TTC549 (cell line): ENCODE data around the gene ERMARD.

Experiments used
- FAIRE-seq: peaks from 2 replicates; lab custom pipeline; 2012; peaks lifted over from hg19 to GRCh38; lab: Jason Lieb, UNC

Gene ERMARD

DNA sequence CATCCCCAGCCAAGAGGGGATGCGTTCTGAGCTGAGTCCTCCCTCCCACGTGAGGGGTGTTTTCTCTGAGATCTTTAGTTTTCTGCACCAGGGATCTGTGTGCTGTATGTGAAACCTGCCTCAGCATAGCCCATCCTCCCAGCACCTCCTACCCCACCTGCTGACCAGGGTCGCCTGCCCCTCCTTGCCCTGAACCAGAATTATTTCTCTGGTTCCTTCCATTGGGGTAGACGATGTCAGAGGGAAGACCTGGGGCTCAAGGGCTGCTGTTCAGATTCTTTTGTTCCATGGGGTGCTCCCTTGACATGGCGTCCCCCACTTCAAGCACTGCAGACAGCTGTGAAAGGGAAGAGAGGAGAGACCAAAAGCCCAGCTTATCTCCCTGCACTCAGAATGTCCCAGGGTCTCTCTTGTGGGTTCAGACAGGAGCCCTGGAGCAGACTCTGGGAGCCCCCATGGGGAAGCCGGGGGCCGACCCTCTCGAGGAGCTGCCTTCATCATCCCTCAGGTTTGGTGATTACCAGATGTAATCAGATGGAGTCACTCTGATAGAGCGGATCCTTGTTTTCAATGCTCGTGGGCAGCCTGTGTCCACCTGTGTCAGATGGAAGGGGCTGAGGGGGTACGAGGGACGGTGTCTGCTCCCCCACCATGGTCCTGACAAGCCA lies 74.3 kb downstream of the ERMARD start:
- FAIRE-seq = no peak

DNA sequence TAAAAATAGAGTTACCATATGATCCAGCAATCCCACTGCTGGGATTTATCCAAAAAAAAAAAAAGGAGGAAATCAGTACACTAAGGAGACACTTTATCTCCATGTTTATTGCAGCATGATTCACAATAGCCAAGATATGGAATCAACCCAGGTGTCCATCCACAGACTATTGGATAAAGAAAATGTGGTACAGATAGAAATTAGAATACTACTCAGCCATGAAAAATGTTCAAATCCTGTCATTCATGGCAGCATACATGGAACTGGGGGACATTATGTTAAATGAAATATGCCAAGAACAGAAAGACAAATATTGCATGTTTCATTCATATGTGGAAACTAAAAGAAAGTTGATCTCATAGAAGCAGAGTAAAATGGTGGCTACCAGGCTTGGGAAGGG lies 75.3 kb downstream of the ERMARD start:
- no peak for FAIRE-seq

DNA sequence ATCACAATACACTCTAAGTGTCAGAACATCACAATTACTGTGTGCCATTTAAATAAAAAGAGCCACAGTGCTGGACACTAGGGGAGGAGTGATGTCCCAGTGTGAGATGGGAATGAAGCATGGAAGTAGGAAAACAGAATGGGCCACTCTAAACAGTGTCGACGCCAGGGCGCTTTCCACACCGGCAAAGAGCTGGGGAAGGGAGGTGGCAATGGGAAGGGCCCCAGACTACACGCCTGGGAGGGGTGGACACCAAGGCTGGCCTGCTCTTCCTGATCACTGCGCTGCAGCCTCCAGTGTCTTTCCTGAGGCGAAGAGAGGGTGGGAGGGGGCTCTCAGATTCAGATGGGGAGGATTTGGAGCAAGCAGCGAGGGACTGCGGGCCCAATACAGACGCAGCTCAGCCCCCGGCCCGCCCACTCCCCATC lies 75.9 kb downstream of the ERMARD start:
- FAIRE-seq = no peak

DNA sequence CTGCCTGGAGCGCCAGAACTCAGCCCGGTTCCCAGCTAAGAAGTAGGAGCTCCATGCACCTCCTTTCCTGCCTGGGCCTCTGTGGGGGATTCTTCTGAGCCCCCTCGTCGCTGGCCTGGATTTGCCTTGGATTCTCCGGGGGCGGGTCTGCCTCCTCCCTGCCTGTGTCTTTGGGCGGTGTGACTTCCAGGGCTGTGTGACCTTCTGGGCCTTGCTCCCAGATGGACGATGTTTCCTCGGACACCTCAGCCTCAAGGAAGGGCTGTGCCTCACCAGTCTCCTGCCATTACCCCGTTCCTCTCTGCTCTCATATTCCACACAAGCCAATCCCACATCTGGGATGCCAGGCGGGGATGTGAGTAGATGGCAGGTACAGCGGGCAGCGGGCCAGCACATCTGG lies 76.8 kb downstream of the ERMARD start:
- no peak for FAIRE-seq

DNA sequence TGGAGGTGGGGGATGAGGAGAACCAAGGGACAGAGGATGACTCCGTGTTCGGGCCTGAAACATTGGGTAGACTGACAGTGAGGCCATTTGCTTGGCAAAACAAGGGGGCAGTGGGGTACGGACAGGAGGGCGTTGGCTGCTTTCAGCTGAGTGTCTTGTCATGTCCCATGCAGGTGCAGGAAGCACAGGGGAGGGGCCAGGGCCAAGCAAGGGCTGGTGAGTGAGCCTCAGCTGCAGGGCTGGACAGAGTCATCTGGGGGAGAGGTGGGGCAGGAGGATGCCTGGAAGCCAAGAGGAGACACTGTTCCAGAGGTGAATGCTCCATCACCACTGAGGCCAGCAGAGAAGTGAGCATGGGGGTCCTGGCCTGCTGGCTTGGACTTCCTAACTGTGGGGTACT lies 78.4 kb downstream of the ERMARD start:
- no peak for FAIRE-seq

DNA sequence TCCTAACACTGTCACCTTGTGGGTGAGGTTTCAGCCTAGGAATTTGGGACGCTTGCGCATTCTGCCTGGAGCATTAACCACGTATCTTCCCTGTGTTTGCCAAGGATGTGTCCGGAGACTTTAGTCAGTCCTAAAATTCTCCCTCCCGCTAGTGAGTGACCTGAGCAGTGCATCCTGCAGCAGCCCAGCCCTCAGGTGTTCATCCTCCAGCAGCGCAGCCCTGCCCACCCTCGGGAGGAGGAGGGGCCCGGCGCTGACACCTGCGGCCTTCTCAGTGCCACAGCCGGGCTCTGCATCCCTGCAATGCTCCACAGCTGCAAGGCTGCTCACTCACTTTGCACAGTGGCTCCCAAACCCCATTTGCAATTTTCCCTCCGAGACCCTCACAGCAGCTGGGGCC lies 79.5 kb downstream of the ERMARD start:
- FAIRE-seq = no peak
